ENCODE data around the gene URB1. TPM values are rescaled to one million over a fixed set of nuclear protein-coding genes. Genes with fewer than 3 reads are reported as not detected.
"Not testable (repeated sequence)": the region's sequence is repeated elsewhere in the genome, so short reads cannot be mapped to it uniquely, and the experiment has no call there.

URB1 gene, protein sequence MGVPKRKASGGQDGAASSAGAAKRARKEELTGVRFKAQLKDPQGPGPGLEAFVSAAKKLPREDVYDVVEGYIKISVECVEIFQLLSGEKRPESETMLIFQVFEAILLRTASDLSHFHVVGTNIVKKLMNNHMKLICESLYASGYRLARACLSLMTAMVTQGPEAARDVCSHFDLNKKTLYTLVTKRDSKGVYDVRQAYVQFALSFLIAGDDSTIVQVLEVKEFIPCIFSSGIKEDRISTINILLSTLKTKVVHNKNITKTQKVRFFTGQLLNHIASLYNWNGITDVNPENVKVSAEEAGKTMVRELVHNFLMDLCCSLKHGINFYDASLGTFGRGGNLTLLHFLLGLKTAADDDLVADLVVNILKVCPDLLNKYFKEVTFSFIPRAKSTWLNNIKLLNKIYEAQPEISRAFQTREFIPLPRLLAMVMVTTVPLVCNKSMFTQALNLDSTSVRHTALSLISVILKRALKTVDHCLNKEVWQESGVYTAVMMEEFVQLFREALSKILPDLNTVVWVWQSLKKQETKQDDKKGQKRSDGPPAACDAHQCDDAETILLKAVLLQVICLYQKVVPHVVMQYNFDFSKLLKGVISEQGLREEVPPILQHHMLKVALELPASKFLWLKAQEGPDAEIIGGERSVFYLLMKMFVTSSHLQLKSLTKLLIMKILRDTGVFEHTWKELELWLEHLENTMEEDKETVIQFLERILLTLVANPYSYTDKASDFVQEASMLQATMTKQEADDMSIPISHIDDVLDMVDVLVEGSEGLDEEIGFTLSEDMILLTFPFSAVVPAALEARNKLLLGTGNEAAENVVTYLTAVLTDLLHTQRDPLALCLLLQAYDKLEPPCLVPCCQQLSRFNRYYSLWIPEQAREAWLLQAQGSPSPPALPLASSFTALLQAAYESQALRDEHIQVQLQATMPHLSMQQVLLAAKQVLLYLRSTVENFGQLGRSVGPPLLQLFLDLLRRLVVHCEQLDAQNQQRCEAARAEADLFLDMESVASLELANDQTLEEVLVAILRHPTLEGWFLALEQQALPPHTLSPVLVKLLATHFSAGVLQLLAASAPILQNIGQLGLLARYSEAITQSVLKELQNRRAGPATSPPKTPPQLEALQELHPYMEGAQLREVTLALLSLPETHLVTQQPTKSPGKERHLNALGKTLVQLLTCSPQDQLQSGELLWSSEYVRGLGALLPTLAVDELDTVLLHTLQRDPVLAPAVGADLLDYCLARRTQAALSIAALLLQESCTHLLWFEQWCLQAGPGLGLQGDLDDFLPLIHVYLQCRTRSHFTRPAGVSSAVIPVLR (N-terminal part only)
- total RNA-seq (10.1 and 13.6 TPM in 2 replicates), polyA plus RNA-seq (2.9 and 3.4 TPM in 2 replicates)

DNA sequence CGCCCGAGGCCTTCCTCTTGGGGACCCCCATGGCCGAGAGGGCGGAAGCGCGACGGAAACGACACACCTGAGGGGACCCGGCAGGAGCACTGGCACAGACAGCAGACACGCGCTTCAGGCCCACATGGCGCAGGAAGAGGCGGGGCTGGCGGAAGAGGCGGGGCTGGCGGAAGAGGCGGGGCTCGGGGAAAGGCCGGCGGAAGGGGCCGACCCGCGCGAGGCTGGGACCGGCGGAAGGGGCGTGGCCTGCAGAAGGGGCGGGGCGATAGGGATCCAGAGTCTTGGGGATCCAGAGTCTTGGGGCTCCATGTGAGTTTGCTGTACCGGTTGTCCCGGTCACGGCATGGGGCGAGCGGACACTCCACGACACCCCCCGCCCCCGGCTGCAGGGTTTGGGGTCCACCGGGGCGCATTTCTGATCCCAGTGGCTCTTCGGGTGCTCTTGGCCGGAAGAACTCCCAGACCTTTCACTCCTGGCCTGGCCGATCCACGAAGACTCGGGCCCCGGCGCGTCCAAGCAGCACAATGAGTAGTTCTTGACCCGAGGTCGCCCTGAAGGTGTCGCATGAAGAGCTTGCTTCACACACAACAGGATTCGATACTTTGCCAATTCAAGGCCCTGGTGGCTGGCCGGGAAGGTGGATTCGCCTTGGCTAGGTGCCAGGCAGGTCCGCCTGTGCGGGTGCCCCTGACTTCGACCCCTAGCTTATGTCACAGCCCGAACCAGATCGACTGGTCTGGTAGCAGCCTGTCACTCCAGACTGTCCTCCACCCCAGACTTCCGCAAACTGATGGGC is at the start of gene URB1:
TSS of gene URB1 (minus strand) at position 133 of the 797 bp plus-strand sequence. CDS start at position 31, 102 bp downstream.
- 55% methylated on average over 45 of the region's 59 CpGs for WGBS (ENCODE audit: low lambda C conversion rate, missing lambda C conversion rate)
- no peaks in the 10 kb centered on the region for H3K9me2 ChIP-seq (replicated peaks; ENCODE audit: insufficient read depth)
- H3K4me3 ChIP-seq, result peak within 1 kb of the TSS; percentile 70
- H3K4me1 ChIP-seq (ENCODE audit: insufficient read depth), result peaks cover 7% of the 10 kb centered on the region
- DNase-seq (ENCODE audit: low spot score), result peak; percentile 90
- peak within 1 kb of the TSS; percentile 91 for H2AFZ ChIP-seq
- no peak within 1 kb of the TSS for H3K27ac ChIP-seq
- H3K36me3 ChIP-seq (replicated peaks; ENCODE audit: insufficient read depth, low read depth), result no peaks in the 10 kb centered on the region
- H3K79me2 ChIP-seq, result peaks cover 36% of the 10 kb centered on the region
- peak within 1 kb of the TSS; percentile 89 for H3K4me2 ChIP-seq
- peaks cover 6% of the 10 kb centered on the region for H4K20me1 ChIP-seq (ENCODE audit: insufficient read depth, poor library complexity, severe bottlenecking)
- no peak for TF ChIP-seq EZH2 (IDR thresholded peaks at IDR 0.05; ENCODE audit: borderline replicate concordance)
- peaks cover 4% of the 10 kb centered on the region for H3K27me3 ChIP-seq
- H3K9me3 ChIP-seq (ENCODE audit: low read depth), result peaks cover 4% of the 10 kb centered on the region

DNA sequence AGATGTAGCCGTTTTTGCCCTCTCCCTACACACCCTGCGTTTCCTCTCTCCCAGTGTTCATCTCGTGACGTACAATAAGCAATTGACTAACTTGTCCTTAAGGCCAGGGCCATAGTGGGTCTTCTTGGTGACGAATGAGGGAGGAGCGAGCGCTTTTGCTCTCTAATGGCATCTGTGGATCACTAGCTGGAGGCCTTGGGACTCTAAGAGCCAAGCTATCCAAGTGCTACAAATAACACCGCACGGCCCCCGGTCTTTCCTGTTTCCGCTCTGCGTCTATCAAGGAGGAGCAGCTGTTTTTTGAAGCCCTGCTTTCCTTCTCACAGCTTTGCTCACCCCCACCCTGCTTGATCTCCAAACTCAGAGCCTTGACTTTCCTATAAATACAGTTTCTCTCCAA is 44.9 kb upstream of the URB1 start:
- Histone ChIP-seq H3K79me2 (no peaks in the 10 kb centered on the region), H2AFZ (no peak overlapping the region), H3K4me2 (no peak overlapping the region), H3K4me3 (no peak overlapping the region), H3K36me3 (replicated peaks; ENCODE audit: insufficient read depth, low read depth) (no peaks in the 10 kb centered on the region), H3K9me3 (ENCODE audit: low read depth) (no peaks in the 10 kb centered on the region), H3K9me2 (replicated peaks; ENCODE audit: insufficient read depth) (no peaks in the 10 kb centered on the region), H3K27me3 (no peaks in the 10 kb centered on the region), H4K20me1 (ENCODE audit: insufficient read depth, poor library complexity, severe bottlenecking) (no peaks in the 10 kb centered on the region), H3K27ac (no peak overlapping the region), H3K4me1 (ENCODE audit: insufficient read depth) (no peaks in the 10 kb centered on the region)
- DNase-seq (ENCODE audit: low spot score), result no peak
- WGBS (ENCODE audit: low lambda C conversion rate, missing lambda C conversion rate), result 91% methylated on average over 12 of the region's 12 CpGs
- TF ChIP-seq, protein P1, sequence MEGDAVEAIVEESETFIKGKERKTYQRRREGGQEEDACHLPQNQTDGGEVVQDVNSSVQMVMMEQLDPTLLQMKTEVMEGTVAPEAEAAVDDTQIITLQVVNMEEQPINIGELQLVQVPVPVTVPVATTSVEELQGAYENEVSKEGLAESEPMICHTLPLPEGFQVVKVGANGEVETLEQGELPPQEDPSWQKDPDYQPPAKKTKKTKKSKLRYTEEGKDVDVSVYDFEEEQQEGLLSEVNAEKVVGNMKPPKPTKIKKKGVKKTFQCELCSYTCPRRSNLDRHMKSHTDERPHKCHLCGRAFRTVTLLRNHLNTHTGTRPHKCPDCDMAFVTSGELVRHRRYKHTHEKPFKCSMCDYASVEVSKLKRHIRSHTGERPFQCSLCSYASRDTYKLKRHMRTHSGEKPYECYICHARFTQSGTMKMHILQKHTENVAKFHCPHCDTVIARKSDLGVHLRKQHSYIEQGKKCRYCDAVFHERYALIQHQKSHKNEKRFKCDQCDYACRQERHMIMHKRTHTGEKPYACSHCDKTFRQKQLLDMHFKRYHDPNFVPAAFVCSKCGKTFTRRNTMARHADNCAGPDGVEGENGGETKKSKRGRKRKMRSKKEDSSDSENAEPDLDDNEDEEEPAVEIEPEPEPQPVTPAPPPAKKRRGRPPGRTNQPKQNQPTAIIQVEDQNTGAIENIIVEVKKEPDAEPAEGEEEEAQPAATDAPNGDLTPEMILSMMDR (IDR thresholded peaks at IDR 0.05; ENCODE audit: poor library complexity), result no peak
- no peak for TF ChIP-seq EZH2 (IDR thresholded peaks at IDR 0.05; ENCODE audit: borderline replicate concordance)
- no peak for TF ChIP-seq EZH2phosphoT487 (IDR thresholded peaks at IDR 0.05; ENCODE audit: low read depth, severe bottlenecking, unreplicated experiment)

DNA sequence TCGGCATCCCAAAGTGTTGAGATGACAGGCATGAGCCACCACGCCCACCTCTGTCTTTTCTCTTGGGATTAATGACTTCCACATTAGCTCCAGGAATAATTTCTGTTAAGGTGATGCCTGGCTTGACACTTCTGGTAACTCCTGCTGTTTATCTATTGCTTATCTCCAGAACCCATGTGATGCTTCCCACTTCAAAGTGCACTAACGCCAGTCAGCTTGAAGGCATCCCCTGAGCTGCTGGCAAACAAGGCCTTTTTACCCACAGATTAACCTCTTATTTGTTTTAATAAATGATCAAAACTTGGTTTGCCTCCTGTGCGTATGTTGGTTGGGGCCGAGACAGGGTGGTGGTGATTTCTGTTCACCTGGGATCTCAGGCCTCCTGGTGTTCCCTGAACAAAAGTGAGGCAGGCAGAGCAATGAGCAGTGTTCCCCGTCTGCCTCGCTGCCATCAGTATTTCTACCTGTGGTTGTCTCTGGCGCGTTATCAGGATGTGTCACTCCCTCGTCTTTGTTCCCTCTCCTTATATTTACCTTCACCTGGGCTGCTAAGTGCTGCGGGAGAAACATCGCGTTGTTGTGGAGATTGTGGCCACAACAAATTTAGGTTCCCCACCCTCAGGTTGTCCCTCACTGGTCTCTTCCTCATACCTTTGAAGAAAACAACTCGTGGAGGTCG is 40.3 kb upstream of the URB1 start:
- H3K36me3 ChIP-seq (replicated peaks; ENCODE audit: insufficient read depth, low read depth); H3K9me2 ChIP-seq (replicated peaks; ENCODE audit: insufficient read depth); H3K9me3 ChIP-seq (ENCODE audit: low read depth); H3K4me1 ChIP-seq (ENCODE audit: insufficient read depth); H3K4me3 ChIP-seq; H3K27me3 ChIP-seq; H4K20me1 ChIP-seq (ENCODE audit: insufficient read depth, poor library complexity, severe bottlenecking); H3K79me2 ChIP-seq: not testable (repeated sequence)
- peak; percentile 57 for DNase-seq (ENCODE audit: low spot score)
- Histone ChIP-seq H2AFZ (peak overlapping the region; percentile 9), H3K27ac (peak overlapping the region; percentile 72), H3K4me2 (peak overlapping the region; percentile 18)
- 31% methylated on average over 15 of the region's 15 CpGs for WGBS (ENCODE audit: low lambda C conversion rate, missing lambda C conversion rate)

Measured in hepatocyte (in vitro differentiated cells).